Measurements from ENCODE around the gene PHF10.

- TF ChIP-seq, protein P1, sequence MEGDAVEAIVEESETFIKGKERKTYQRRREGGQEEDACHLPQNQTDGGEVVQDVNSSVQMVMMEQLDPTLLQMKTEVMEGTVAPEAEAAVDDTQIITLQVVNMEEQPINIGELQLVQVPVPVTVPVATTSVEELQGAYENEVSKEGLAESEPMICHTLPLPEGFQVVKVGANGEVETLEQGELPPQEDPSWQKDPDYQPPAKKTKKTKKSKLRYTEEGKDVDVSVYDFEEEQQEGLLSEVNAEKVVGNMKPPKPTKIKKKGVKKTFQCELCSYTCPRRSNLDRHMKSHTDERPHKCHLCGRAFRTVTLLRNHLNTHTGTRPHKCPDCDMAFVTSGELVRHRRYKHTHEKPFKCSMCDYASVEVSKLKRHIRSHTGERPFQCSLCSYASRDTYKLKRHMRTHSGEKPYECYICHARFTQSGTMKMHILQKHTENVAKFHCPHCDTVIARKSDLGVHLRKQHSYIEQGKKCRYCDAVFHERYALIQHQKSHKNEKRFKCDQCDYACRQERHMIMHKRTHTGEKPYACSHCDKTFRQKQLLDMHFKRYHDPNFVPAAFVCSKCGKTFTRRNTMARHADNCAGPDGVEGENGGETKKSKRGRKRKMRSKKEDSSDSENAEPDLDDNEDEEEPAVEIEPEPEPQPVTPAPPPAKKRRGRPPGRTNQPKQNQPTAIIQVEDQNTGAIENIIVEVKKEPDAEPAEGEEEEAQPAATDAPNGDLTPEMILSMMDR (conservative IDR thresholded peaks at IDR 0.05) = no peak
- no peak for TF ChIP-seq ZFX (IDR thresholded peaks at IDR 0.05)
These were observed 33.0 kb downstream of the PHF10 start for GRCh38 chr6:169691260-169691659.
